Measurements from ENCODE around the gene FKBP2. TPM values are rescaled to one million over a fixed set of nuclear protein-coding genes. Genes with fewer than 3 reads are reported as not detected.
A peak's percentile ranks its signal among the peaks of the same experiment; 100 is the strongest.

FKBP2 gene
- total and polyA plus RNA-seq, 4 donors = 60.8 to 241 (median 124) TPM

DNA sequence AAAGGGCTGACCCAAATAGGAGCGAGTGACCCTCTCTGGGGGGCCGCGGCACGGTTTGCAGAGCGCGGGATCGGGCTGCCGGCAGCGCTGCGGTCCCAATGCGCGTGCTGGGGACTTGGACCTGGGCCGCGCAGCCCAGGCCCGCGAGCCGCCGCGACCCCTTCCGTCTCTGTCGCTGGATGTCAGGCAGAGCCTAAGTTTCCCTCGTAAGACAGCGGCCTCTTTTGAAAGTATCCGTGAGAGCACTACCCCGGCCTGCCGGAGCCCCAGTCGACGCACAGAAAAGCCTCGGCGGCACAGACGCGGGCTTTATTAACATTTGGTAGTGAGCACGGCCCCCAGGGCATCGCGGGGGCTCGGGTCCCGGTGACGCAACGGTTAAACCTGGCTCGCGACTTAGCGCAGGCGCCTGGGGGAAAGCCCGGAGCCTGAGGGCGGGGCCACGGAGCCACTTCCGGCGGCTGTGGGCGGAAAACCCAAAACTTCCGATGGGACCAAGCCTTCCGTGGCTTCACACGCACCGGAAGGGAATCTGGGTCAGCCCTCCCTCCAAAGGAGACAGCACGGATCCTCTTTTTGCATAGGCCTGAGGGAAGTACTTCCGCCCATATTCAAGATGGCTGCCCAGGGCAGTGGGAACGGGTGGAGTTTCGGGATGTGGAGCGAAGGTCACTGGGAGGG lies 28.8 kb downstream of the FKBP2 start:
- peak; percentile 94 for DNase-seq (ENCODE audit: low spot score)
- Histone ChIP-seq H3K9me3 (ENCODE audit: control insufficient read depth in 4 of 4, low read length in 3 of 4) (no peaks in the 10 kb centered on the region), H3K27me3 (ENCODE audit: control insufficient read depth in 4 of 4, insufficient read depth in 4 of 4, low read length in 3 of 4) (no peaks in the 10 kb centered on the region), H3K9ac (ENCODE audit: low read depth in 1 of 2, low read length in 2 of 2) (peak overlapping the region; percentile 64 to 95), H3K27ac (ENCODE audit: low read depth in 1 of 2, low read length in 2 of 2) (peak overlapping the region; percentile 98 to 99), H3K36me3 (ENCODE audit: control insufficient read depth in 4 of 4, insufficient read depth in 3 of 4, low read depth in 1 of 4, low read length in 3 of 4) (peaks cover 0 to 7% (median 2%) of the 10 kb centered on the region in 4 donors), H3K4me3 (ENCODE audit: low read depth in 1 of 3, low read length in 3 of 3) (peak overlapping the region; percentile 71 to 97 (median 96)), H3K4me1 (ENCODE audit: control insufficient read depth in 4 of 4, insufficient read depth in 4 of 4, low read length in 3 of 4) (peaks cover 11 to 40% (median 27%) of the 10 kb centered on the region in 4 donors)
- under 1% methylated on average over 58 of the region's 58 CpGs for WGBS
- TF ChIP-seq ZBTB33 (IDR thresholded peaks at IDR 0.05) (peak; percentile 93), HNF4G (IDR thresholded peaks at IDR 0.05) (no peak), FOXA1 (IDR thresholded peaks at IDR 0.05) (peak; percentile 72), NR2F2 (IDR thresholded peaks at IDR 0.05) (peak; percentile 93), SP1 (IDR thresholded peaks at IDR 0.05) (peak; percentile 98), CTCF (IDR thresholded peaks at IDR 0.05; ENCODE audit: low read depth, low read length, missing input control) (no peak), TAF1 (conservative IDR thresholded peaks at IDR 0.05) (no peak), GABPA (IDR thresholded peaks at IDR 0.05 in 1 of 2, conservative IDR thresholded peaks at IDR 0.05 in 1 of 2) (peak; percentile 97 to 99), RXRA (IDR thresholded peaks at IDR 0.05) (peak; percentile 92 to 96), JUND (IDR thresholded peaks at IDR 0.05) (peak; percentile 34 to 80), RAD21 (IDR thresholded peaks at IDR 0.05) (peak; percentile 15 to 36), YY1 (IDR thresholded peaks at IDR 0.05) (peak; percentile 100), HNF4A (conservative IDR thresholded peaks at IDR 0.05) (peak; percentile 50 to 53), FOXA2 (IDR thresholded peaks at IDR 0.05) (no peak), EGR1 (IDR thresholded peaks at IDR 0.05; ENCODE audit: low read depth in 2 of 2) (peak; percentile 90 to 91)
- TF ChIP-seq, protein P1, sequence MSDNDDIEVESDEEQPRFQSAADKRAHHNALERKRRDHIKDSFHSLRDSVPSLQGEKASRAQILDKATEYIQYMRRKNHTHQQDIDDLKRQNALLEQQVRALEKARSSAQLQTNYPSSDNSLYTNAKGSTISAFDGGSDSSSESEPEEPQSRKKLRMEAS (IDR thresholded peaks at IDR 0.05) = peak; percentile 93
- TF ChIP-seq, protein P2, sequence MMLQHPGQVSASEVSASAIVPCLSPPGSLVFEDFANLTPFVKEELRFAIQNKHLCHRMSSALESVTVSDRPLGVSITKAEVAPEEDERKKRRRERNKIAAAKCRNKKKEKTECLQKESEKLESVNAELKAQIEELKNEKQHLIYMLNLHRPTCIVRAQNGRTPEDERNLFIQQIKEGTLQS (IDR thresholded peaks at IDR 0.05) = peak; percentile 72
- TF ChIP-seq, protein P3, sequence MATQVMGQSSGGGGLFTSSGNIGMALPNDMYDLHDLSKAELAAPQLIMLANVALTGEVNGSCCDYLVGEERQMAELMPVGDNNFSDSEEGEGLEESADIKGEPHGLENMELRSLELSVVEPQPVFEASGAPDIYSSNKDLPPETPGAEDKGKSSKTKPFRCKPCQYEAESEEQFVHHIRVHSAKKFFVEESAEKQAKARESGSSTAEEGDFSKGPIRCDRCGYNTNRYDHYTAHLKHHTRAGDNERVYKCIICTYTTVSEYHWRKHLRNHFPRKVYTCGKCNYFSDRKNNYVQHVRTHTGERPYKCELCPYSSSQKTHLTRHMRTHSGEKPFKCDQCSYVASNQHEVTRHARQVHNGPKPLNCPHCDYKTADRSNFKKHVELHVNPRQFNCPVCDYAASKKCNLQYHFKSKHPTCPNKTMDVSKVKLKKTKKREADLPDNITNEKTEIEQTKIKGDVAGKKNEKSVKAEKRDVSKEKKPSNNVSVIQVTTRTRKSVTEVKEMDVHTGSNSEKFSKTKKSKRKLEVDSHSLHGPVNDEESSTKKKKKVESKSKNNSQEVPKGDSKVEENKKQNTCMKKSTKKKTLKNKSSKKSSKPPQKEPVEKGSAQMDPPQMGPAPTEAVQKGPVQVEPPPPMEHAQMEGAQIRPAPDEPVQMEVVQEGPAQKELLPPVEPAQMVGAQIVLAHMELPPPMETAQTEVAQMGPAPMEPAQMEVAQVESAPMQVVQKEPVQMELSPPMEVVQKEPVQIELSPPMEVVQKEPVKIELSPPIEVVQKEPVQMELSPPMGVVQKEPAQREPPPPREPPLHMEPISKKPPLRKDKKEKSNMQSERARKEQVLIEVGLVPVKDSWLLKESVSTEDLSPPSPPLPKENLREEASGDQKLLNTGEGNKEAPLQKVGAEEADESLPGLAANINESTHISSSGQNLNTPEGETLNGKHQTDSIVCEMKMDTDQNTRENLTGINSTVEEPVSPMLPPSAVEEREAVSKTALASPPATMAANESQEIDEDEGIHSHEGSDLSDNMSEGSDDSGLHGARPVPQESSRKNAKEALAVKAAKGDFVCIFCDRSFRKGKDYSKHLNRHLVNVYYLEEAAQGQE (IDR thresholded peaks at IDR 0.05) = peak; percentile 87

Measured in liver (tissue), 9 donors.